Astrocyte (in vitro differentiated cells and primary cell): ENCODE measurements around the gene TRIM3. TPM values are rescaled to one million over a fixed set of nuclear protein-coding genes. Genes with fewer than 3 reads are reported as not detected.
A peak's percentile ranks its signal among the peaks of the same experiment; 100 is the strongest.

Source experiments
- DNase-seq: peaks from one replicate; pipeline ENCODE4 v3.0.0-alpha.2; 2010; ENCODE audit warnings: low read depth
- FAIRE-seq: peaks from 2 replicates; lab custom pipeline; 2011; peaks lifted over from hg19 to GRCh38; lab: Jason Lieb, UNC
- H2AFZ ChIP-seq: 2 replicates; pipeline ENCODE4 v1.6.0; 2012; ENCODE audit warnings: low read depth, low read length, inconsistent platforms
- H3K27ac ChIP-seq: 2 replicates; pipeline ENCODE4 v1.5.1; 2011; ENCODE audit warnings: low read depth, low read length, inconsistent platforms
- H3K27me3 ChIP-seq: 2 replicates; pipeline ENCODE4 v1.6.0; 2011; ENCODE audit warnings: low read length, inconsistent platforms; ENCODE audit not compliant: insufficient read depth
- H3K36me3 ChIP-seq: 2 replicates; pipeline ENCODE4 v1.5.1; 2011; ENCODE audit warnings: low read length, inconsistent platforms; ENCODE audit not compliant: insufficient read depth
- H3K4me1 ChIP-seq: 2 replicates; pipeline ENCODE4 v1.5.1; 2011; ENCODE audit warnings: low read length, inconsistent platforms; ENCODE audit not compliant: insufficient read depth
- H3K4me2 ChIP-seq: 2 replicates; pipeline ENCODE4 v1.6.0; 2012; ENCODE audit warnings: low read length, inconsistent platforms
- H3K4me3 ChIP-seq: 2 replicates; pipeline ENCODE4 v1.5.1; 2011; ENCODE audit warnings: low read depth, mild to moderate bottlenecking, low read length, inconsistent platforms; ENCODE audit not compliant: insufficient read depth
- H3K79me2 ChIP-seq: 2 replicates; pipeline ENCODE4 v1.6.0; 2012; ENCODE audit warnings: mild to moderate bottlenecking, low read length, inconsistent platforms; ENCODE audit not compliant: insufficient read depth
- H3K9ac ChIP-seq: 2 replicates; pipeline ENCODE4 v1.6.0; 2012; ENCODE audit warnings: mild to moderate bottlenecking, low read length, inconsistent platforms
- H3K9me3 ChIP-seq: 2 replicates; pipeline ENCODE4 v1.5.1; 2012; ENCODE audit warnings: low read depth, mild to moderate bottlenecking, low read length, inconsistent platforms; ENCODE audit not compliant: insufficient read depth
- H4K20me1 ChIP-seq: 2 replicates; pipeline ENCODE4 v1.6.0; 2012; ENCODE audit warnings: low read length, inconsistent platforms; ENCODE audit not compliant: insufficient read depth
- H3K27ac Mint-ChIP-seq: one replicate; pipeline ENCODE4 v1.8.0; 2021; ENCODE audit warnings: mild to moderate bottlenecking, mixed read lengths; ENCODE audit not compliant: unreplicated experiment
- H3K27me3 Mint-ChIP-seq: one replicate; pipeline ENCODE4 v1.8.0; 2021; ENCODE audit warnings: low read depth, mixed read lengths; ENCODE audit not compliant: unreplicated experiment
- H3K36me3 Mint-ChIP-seq: one replicate; pipeline ENCODE4 v1.8.0; 2021; ENCODE audit warnings: low read depth, mixed read lengths; ENCODE audit not compliant: unreplicated experiment
- H3K4me1 Mint-ChIP-seq: one replicate; pipeline ENCODE4 v1.8.0; 2021; ENCODE audit warnings: low read depth, mixed read lengths; ENCODE audit not compliant: unreplicated experiment
- H3K4me3 Mint-ChIP-seq: one replicate; pipeline ENCODE4 v1.8.0; 2021; ENCODE audit warnings: mild to moderate bottlenecking, moderate library complexity, mixed read lengths; ENCODE audit not compliant: unreplicated experiment
- H3K9me3 Mint-ChIP-seq: one replicate; pipeline ENCODE4 v1.8.0; 2021; ENCODE audit warnings: mild to moderate bottlenecking, mixed read lengths; ENCODE audit not compliant: unreplicated experiment
- EZH2 ChIP-seq: IDR thresholded peaks from 2 replicates; pipeline ENCODE4 v1.6.1; 2012; ENCODE audit warnings: mild to moderate bottlenecking, low read length, inconsistent platforms; ENCODE audit not compliant: insufficient read depth
- total RNA-seq: library from RNA; stranded (reverse); gene quantifications from 2 replicates; pipeline ENCODE4 v1.2.1, GENCODE V29; 2021
- TF ChIP-seq, protein P1 (sequence below): IDR thresholded peaks from 2 replicates; pipeline ENCODE4 v1.5.1; 2011; ENCODE audit warnings: low read depth, mild to moderate bottlenecking, inconsistent platforms, low read length, moderate library complexity; ENCODE audit not compliant: insufficient read depth

The TRIM3 gene
- total RNA-seq, 1 donor from 2014 or later: 25.4 TPM

DNA sequence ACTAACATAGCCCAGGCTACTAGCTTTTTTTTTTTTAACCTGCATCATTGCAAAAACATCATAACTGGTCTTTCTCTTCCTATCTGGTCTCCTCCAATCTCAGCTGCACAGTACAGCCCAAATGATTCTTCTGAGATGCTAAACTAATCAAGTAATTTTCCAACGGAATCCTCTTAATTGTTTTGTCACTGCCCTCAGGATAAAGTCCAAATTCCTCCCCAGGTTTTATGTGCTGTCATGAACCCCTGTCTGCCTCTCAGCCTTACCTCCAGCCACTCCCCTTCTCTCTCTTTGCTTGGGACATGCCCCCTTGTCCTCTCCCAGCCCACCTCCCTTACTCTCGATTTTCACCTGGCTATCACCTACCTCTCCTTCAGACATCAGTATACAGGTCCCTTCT is 67.4 kb downstream of the TRIM3 start:
- Mint-ChIP-seq H3K4me1 (peaks cover 15% of the 10 kb centered on the region), H3K27ac (no peak overlapping the region), H3K9me3 (no peaks in the 10 kb centered on the region), H3K27me3 (peaks cover 3% of the 10 kb centered on the region), H3K36me3 (peaks cover 15% of the 10 kb centered on the region), H3K4me3 (no peak overlapping the region)
- no peak for TF ChIP-seq EZH2
- TF ChIP-seq, protein P1, sequence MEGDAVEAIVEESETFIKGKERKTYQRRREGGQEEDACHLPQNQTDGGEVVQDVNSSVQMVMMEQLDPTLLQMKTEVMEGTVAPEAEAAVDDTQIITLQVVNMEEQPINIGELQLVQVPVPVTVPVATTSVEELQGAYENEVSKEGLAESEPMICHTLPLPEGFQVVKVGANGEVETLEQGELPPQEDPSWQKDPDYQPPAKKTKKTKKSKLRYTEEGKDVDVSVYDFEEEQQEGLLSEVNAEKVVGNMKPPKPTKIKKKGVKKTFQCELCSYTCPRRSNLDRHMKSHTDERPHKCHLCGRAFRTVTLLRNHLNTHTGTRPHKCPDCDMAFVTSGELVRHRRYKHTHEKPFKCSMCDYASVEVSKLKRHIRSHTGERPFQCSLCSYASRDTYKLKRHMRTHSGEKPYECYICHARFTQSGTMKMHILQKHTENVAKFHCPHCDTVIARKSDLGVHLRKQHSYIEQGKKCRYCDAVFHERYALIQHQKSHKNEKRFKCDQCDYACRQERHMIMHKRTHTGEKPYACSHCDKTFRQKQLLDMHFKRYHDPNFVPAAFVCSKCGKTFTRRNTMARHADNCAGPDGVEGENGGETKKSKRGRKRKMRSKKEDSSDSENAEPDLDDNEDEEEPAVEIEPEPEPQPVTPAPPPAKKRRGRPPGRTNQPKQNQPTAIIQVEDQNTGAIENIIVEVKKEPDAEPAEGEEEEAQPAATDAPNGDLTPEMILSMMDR: no peak
- Histone ChIP-seq H3K27me3 (no peaks in the 10 kb centered on the region), H3K79me2 (no peaks in the 10 kb centered on the region), H3K4me2 (no peak overlapping the region), H3K4me3 (no peak overlapping the region), H3K27ac (no peak overlapping the region), H2AFZ (no peak overlapping the region), H3K36me3 (no peaks in the 10 kb centered on the region), H3K9me3 (no peaks in the 10 kb centered on the region), H4K20me1 (peaks cover 32% of the 10 kb centered on the region), H3K9ac (no peak overlapping the region), H3K4me1 (peaks cover 15% of the 10 kb centered on the region)
- FAIRE-seq (no peak), DNase-seq (no peak)

DNA sequence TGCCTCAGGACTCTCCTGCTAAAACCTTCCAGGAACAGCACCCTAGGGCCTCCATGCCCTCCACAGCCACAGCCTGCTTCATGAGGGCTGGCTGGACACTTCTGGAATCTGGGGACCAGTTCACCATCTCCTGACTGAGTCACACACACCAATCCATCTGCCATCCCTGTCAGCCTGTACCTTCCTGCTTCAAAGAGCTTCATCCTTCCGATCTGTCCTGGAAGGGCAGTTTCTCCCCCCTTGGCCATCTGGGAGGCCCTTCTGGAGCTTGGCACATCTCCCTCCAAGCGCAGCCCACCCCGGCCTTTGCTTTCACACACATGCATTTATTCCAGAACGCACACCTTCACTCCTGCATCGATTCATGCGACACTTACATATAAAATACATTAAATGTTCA is 67.9 kb downstream of the TRIM3 start:
- DNase-seq: no peak
- Histone ChIP-seq H3K4me3 (no peak overlapping the region), H3K9me3 (no peaks in the 10 kb centered on the region), H3K4me1 (peaks cover 15% of the 10 kb centered on the region), H3K36me3 (no peaks in the 10 kb centered on the region), H3K4me2 (no peak overlapping the region), H3K9ac (no peak overlapping the region), H3K79me2 (no peaks in the 10 kb centered on the region), H2AFZ (no peak overlapping the region), H3K27ac (no peak overlapping the region), H3K27me3 (no peaks in the 10 kb centered on the region), H4K20me1 (peaks cover 32% of the 10 kb centered on the region)
- no peak for TF ChIP-seq EZH2
- TF ChIP-seq, protein P1: no peak
- Mint-ChIP-seq H3K9me3 (no peaks in the 10 kb centered on the region), H3K27me3 (peaks cover 3% of the 10 kb centered on the region), H3K36me3 (peaks cover 17% of the 10 kb centered on the region), H3K4me1 (peaks cover 15% of the 10 kb centered on the region), H3K4me3 (no peak overlapping the region), H3K27ac (peak overlapping the region; percentile 16)
- FAIRE-seq: no peak

DNA sequence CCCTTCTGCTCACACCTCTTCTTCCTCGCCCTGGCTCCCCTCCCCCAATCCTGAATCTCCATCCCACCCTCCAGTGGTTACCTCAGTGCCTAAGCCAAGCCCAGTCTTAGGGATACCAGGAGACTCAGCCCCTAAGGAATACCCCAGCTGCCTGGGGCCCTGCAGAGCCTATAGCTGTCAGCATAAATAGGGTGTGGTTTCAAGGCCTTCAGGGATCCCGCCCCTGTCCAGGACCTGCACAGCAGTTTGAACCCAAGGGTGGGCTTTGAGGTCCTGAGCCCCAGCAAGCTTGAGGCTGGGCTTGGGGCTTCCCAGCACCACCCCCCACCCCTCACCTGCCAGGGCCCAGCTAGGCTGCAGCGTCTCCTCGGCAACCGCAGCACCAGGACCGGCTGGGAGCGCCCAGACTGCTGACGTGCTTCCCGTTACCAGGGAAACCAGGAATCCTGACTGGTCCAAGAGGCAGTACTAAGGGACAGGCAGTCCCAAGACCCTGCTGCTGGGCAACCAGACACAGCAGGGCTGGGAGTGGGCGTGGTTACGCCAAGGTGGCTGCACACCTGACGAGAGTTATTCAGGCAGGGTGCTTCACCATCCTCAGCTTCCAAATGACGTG is 68.6 kb downstream of the TRIM3 start:
- H3K4me3 Mint-ChIP-seq: no peak overlapping the region
- Histone ChIP-seq H3K9me3 (no peaks in the 10 kb centered on the region), H3K4me1 (peaks cover 15% of the 10 kb centered on the region), H3K27me3 (no peaks in the 10 kb centered on the region), H2AFZ (no peak overlapping the region), H3K9ac (no peak overlapping the region), H4K20me1 (peaks cover 32% of the 10 kb centered on the region), H3K79me2 (no peaks in the 10 kb centered on the region), H3K4me2 (no peak overlapping the region), H3K4me3 (no peak overlapping the region), H3K27ac (no peak overlapping the region), H3K36me3 (no peaks in the 10 kb centered on the region)
- peaks cover 15% of the 10 kb centered on the region for H3K4me1 Mint-ChIP-seq
- peaks cover 3% of the 10 kb centered on the region for H3K27me3 Mint-ChIP-seq
- peak; percentile 25 for DNase-seq
- no peak for TF ChIP-seq EZH2
- TF ChIP-seq, protein P1: no peak
- H3K36me3 Mint-ChIP-seq: peaks cover 16% of the 10 kb centered on the region
- no peak overlapping the region for H3K27ac Mint-ChIP-seq
- no peaks in the 10 kb centered on the region for H3K9me3 Mint-ChIP-seq
- no peak for FAIRE-seq
